HG02870 (cell line): ENCODE data around the gene TBX18.

Experiments used
- ATAC-seq: cut with Tn5 transposase; IDR thresholded peaks from one replicate; pipeline ENCODE4 v1.9.1; 2021; ENCODE audit warnings: mild to moderate bottlenecking, moderate library complexity; ENCODE audit not compliant: unreplicated experiment

Gene TBX18

GRCh38 chr6:84681693-84682326 is 82.6 kb downstream of the TBX18 start:
- no peak for ATAC-seq

GRCh38 chr6:84675651-84676050 is 88.7 kb downstream of the TBX18 start:
- ATAC-seq: no peak

- no peak for ATAC-seq
Measured at GRCh38 chr6:84674395-84674794, 90.0 kb downstream of the TBX18 start.

- ATAC-seq: no peak
Measured at GRCh38 chr6:84671183-84671582, 93.2 kb downstream of the TBX18 start.

- no peak for ATAC-seq
Measured at GRCh38 chr6:84669945-84670344, 94.5 kb downstream of the TBX18 start.

- ATAC-seq: no peak
Measured at GRCh38 chr6:84667252-84668213, 96.9 kb downstream of the TBX18 start.

- no peak for ATAC-seq
Measured at GRCh38 chr6:84665401-84665800, 99.0 kb downstream of the TBX18 start.

GRCh38 chr6:84663866-84664265 is 100.5 kb downstream of the TBX18 start:
- no peak for ATAC-seq

- no peak for ATAC-seq
Measured at GRCh38 chr6:84657486-84657885, 106.9 kb downstream of the TBX18 start.

- no peak for ATAC-seq
Measured at GRCh38 chr6:84657025-84657424, 107.4 kb downstream of the TBX18 start.

GRCh38 chr6:84653027-84653551 is 111.3 kb downstream of the TBX18 start:
- no peak for ATAC-seq

- ATAC-seq: no peak
Measured at GRCh38 chr6:84652356-84653026, 111.9 kb downstream of the TBX18 start.

- no peak for ATAC-seq
Measured at GRCh38 chr6:84651583-84651982, 112.8 kb downstream of the TBX18 start.

GRCh38 chr6:84648444-84648843 is 116.0 kb downstream of the TBX18 start:
- no peak for ATAC-seq

GRCh38 chr6:84645563-84646266 is 118.7 kb downstream of the TBX18 start:
- ATAC-seq: no peak

GRCh38 chr6:84645000-84645399 is 119.4 kb downstream of the TBX18 start:
- ATAC-seq: no peak

- no peak for ATAC-seq
Measured at GRCh38 chr6:84643778-84644177, 120.6 kb downstream of the TBX18 start.

- no peak for ATAC-seq
Measured at GRCh38 chr6:84641076-84641475, 123.3 kb downstream of the TBX18 start.

GRCh38 chr6:84639396-84639795 is 125.0 kb downstream of the TBX18 start:
- ATAC-seq: no peak

- no peak for ATAC-seq
Measured at GRCh38 chr6:84638286-84638685, 126.1 kb downstream of the TBX18 start.
